Measurements from ENCODE around the gene ST6GALNAC4. TPM values are rescaled to one million over a fixed set of nuclear protein-coding genes. Genes with fewer than 3 reads are reported as not detected.

Gene ST6GALNAC4
- total and polyA plus RNA-seq, 8 donors, result 3.7 to 33.6 (median 13.0) TPM

GRCh38 chr9:127945942-127946341, 29.1 kb upstream of the ST6GALNAC4 start:
- DNase-seq, result no peak
- Histone ChIP-seq H3K36me3 (peaks cover 42 to 97% (median 78%) of the 10 kb centered on the region in 4 donors), H3K27ac (peak overlapping the region in 3 of 5 donors; percentile 9 to 20 (median 10)), H3K4me3 (no peak overlapping the region), H3K27me3 (no peaks in the 10 kb centered on the region), H3K9me3 (no peaks in the 10 kb centered on the region), H3K4me1 (peaks cover 20 to 71% (median 49%) of the 10 kb centered on the region in 4 donors)
- intact Hi-C loops (cut with DNase I; ENCODE audit: low total_unique reads), result no loop called here
- WGBS, 5 donors, result 77 to 90% (median 84%) methylated on average over 9 of the region's 9 CpGs
- TF ChIP-seq EP300 (IDR thresholded peaks at IDR 0.05) (no peak), CTCF (IDR thresholded peaks at IDR 0.05) (no peak), POLR2AphosphoS5 (IDR thresholded peaks at IDR 0.05) (no peak), POLR2A (IDR thresholded peaks at IDR 0.05) (no peak)

- Histone ChIP-seq H3K27ac (peak overlapping the region in 1 of 5 donors; percentile 9), H3K4me3 (no peak overlapping the region), H3K9me3 (no peaks in the 10 kb centered on the region), H3K36me3 (peaks cover 44 to 97% (median 75%) of the 10 kb centered on the region in 4 donors), H3K4me1 (peaks cover 14 to 64% (median 43%) of the 10 kb centered on the region in 4 donors), H3K27me3 (no peaks in the 10 kb centered on the region)
- 72 to 95% (median 91%) methylated on average over 3 to 24 of the region's 24 CpGs for WGBS, 5 donors
- TF ChIP-seq POLR2A (IDR thresholded peaks at IDR 0.05), result no peak
- TF ChIP-seq EP300 (IDR thresholded peaks at IDR 0.05), result no peak
- no peak for TF ChIP-seq POLR2AphosphoS5 (IDR thresholded peaks at IDR 0.05)
- no peak for TF ChIP-seq CTCF (IDR thresholded peaks at IDR 0.05)
- intact Hi-C loops (cut with DNase I; ENCODE audit: low total_unique reads), result no loop called here
- DNase-seq, result no peak
These were observed 28.5 kb upstream of the ST6GALNAC4 start for GRCh38 chr9:127945338-127945737.

- peak overlapping the region in 3 of 5 donors; percentile 9 to 46 (median 40) for H3K27ac ChIP-seq
- peaks cover 10 to 58% (median 38%) of the 10 kb centered on the region in 4 donors for H3K4me1 ChIP-seq
- no peak overlapping the region for H3K4me3 ChIP-seq
- WGBS, 5 donors, result 91 to 93% (median 92%) methylated on average over 26 to 38 of the region's 38 CpGs
- H3K27me3 ChIP-seq, result no peaks in the 10 kb centered on the region
- TF ChIP-seq POLR2A (IDR thresholded peaks at IDR 0.05) (no peak), POLR2AphosphoS5 (IDR thresholded peaks at IDR 0.05) (no peak), EP300 (IDR thresholded peaks at IDR 0.05) (no peak), CTCF (IDR thresholded peaks at IDR 0.05) (no peak)
- no peak for DNase-seq
- H3K36me3 ChIP-seq, result peaks cover 44 to 97% (median 75%) of the 10 kb centered on the region in 4 donors
- intact Hi-C loops (cut with DNase I; ENCODE audit: low total_unique reads), result loop anchor here (5.0 kb wide), 1 partner anchor 93 kb away; no protein-coding TSS in a partner anchor
- H3K9me3 ChIP-seq, result no peaks in the 10 kb centered on the region
These were observed 27.9 kb upstream of the ST6GALNAC4 start for GRCh38 chr9:127944586-127945218.

- H3K4me1 ChIP-seq, result peaks cover 10 to 55% (median 34%) of the 10 kb centered on the region in 4 donors
- H3K27me3 ChIP-seq, result no peaks in the 10 kb centered on the region
- peak overlapping the region in 3 of 5 donors; percentile 9 to 46 (median 40) for H3K27ac ChIP-seq
- no peak overlapping the region for H3K4me3 ChIP-seq
- peak; percentile 87 to 93 for DNase-seq
- no peaks in the 10 kb centered on the region for H3K9me3 ChIP-seq
- H3K36me3 ChIP-seq, result peaks cover 44 to 92% (median 73%) of the 10 kb centered on the region in 4 donors
- WGBS, 5 donors, result 27 to 45% (median 36%) methylated on average over 6 to 13 of the region's 13 CpGs
- intact Hi-C loops (cut with DNase I; ENCODE audit: low total_unique reads), result loop anchor here (5.0 kb wide), 1 partner anchor 94 kb away; no protein-coding TSS in a partner anchor
- peak in 5 of 7 experiments; percentile 90 to 93 (median 92) for TF ChIP-seq CTCF (IDR thresholded peaks at IDR 0.05)
- no peak for TF ChIP-seq POLR2A (IDR thresholded peaks at IDR 0.05)
- peak in 1 of 3 donors; percentile 66 for TF ChIP-seq POLR2AphosphoS5 (IDR thresholded peaks at IDR 0.05)
- TF ChIP-seq EP300 (IDR thresholded peaks at IDR 0.05), result no peak
These were observed 26.9 kb upstream of the ST6GALNAC4 start for GRCh38 chr9:127943731-127944144.

Data from stomach (tissue), 9 donors.